ENCODE results near the gene TMEM179B.
"Not testable (repeated sequence)": the region's sequence is repeated elsewhere in the genome, so short reads cannot be mapped to it uniquely, and the experiment has no call there.

TMEM179B gene

DNA sequence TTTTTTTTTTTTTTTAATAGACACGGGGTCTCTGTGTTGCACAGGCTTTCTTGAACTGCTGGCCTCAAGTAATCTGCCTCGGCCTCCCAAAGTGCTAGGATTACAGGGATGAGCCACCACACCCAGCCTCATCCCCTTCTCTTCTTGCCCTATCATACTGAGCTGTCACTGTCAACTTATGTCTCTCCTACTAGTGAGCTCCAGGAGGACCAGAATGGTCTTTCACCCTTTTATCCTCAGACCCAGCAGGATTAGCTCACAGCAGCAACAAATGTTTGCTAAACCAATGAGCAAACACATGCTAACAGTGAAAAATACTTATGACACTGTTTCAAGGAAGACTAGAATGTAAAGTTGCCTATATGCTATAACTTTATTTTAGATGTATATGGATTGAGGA lies 24.5 kb downstream of the TMEM179B start (continued):
- no peak for TF ChIP-seq TCF4 (CRISPR knock-in tag; IDR thresholded peaks at IDR 0.05; ENCODE audit: borderline replicate concordance)
- no peak for TF ChIP-seq CSDC2 (CRISPR knock-in tag; IDR thresholded peaks at IDR 0.05)

- TF ChIP-seq CSDC2 (CRISPR knock-in tag; IDR thresholded peaks at IDR 0.05) (no peak), ZNF565 (CRISPR knock-in tag; conservative IDR thresholded peaks at IDR 0.05; ENCODE audit: low read depth) (no peak), ISL1 (CRISPR knock-in tag; IDR thresholded peaks at IDR 0.05) (no peak), ESRRG (CRISPR knock-in tag; IDR thresholded peaks at IDR 0.05) (no peak), BACH2 (CRISPR knock-in tag; IDR thresholded peaks at IDR 0.05; ENCODE audit: borderline replicate concordance) (no peak), ZC3H10 (CRISPR knock-in tag; IDR thresholded peaks at IDR 0.05) (no peak)
- TF ChIP-seq, protein P1, sequence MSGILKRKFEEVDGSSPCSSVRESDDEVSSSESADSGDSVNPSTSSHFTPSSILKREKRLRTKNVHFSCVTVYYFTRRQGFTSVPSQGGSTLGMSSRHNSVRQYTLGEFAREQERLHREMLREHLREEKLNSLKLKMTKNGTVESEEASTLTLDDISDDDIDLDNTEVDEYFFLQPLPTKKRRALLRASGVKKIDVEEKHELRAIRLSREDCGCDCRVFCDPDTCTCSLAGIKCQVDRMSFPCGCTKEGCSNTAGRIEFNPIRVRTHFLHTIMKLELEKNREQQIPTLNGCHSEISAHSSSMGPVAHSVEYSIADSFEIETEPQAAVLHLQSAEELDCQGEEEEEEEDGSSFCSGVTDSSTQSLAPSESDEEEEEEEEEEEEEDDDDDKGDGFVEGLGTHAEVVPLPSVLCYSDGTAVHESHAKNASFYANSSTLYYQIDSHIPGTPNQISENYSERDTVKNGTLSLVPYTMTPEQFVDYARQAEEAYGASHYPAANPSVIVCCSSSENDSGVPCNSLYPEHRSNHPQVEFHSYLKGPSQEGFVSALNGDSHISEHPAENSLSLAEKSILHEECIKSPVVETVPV (CRISPR knock-in tag; IDR thresholded peaks at IDR 0.05): no peak
- ATAC-seq: no peak
Observed at GRCh38 chr11:62816557-62816956, 29.4 kb downstream of the TMEM179B start.

DNA sequence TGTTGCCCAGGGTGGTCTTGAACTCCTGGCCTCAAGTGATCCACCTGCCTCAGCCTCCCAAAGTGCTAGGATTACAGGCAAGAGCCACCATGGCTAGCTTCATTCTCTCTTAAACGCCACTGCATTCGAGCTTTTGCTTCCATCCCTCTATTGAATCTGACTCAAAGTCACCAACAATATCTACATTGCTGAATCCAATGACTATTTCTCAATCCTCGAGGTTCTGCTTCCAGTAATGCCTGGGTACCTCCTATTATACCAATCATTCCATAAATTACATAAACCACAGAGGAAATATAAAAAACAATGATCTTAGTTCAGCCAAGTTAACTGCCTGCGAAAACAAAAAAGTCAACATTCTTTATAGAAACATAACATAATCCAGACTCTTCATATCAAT lies 29.9 kb downstream of the TMEM179B start:
- TF ChIP-seq OSR1 (CRISPR knock-in tag; IDR thresholded peaks at IDR 0.05) (no peak), SNAI2 (CRISPR knock-in tag; IDR thresholded peaks at IDR 0.05) (no peak), ZNF565 (CRISPR knock-in tag; conservative IDR thresholded peaks at IDR 0.05; ENCODE audit: low read depth) (no peak), ZC3H10 (CRISPR knock-in tag; IDR thresholded peaks at IDR 0.05) (no peak), GLIS3 (CRISPR knock-in tag; IDR thresholded peaks at IDR 0.05) (no peak)
- TF ChIP-seq, protein P1 (CRISPR knock-in tag; IDR thresholded peaks at IDR 0.05): no peak
- ATAC-seq: no peak

- TF ChIP-seq POU6F1 (CRISPR knock-in tag; IDR thresholded peaks at IDR 0.05; ENCODE audit: borderline replicate concordance, low read depth): no peak
- TF ChIP-seq CSDC2 (CRISPR knock-in tag; IDR thresholded peaks at IDR 0.05): no peak
- TF ChIP-seq, protein P2, sequence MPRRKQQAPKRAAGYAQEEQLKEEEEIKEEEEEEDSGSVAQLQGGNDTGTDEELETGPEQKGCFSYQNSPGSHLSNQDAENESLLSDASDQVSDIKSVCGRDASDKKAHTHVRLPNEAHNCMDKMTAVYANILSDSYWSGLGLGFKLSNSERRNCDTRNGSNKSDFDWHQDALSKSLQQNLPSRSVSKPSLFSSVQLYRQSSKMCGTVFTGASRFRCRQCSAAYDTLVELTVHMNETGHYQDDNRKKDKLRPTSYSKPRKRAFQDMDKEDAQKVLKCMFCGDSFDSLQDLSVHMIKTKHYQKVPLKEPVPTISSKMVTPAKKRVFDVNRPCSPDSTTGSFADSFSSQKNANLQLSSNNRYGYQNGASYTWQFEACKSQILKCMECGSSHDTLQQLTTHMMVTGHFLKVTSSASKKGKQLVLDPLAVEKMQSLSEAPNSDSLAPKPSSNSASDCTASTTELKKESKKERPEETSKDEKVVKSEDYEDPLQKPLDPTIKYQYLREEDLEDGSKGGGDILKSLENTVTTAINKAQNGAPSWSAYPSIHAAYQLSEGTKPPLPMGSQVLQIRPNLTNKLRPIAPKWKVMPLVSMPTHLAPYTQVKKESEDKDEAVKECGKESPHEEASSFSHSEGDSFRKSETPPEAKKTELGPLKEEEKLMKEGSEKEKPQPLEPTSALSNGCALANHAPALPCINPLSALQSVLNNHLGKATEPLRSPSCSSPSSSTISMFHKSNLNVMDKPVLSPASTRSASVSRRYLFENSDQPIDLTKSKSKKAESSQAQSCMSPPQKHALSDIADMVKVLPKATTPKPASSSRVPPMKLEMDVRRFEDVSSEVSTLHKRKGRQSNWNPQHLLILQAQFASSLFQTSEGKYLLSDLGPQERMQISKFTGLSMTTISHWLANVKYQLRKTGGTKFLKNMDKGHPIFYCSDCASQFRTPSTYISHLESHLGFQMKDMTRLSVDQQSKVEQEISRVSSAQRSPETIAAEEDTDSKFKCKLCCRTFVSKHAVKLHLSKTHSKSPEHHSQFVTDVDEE (CRISPR knock-in tag; IDR thresholded peaks at IDR 0.05): no peak
- TF ChIP-seq OSR1 (CRISPR knock-in tag; IDR thresholded peaks at IDR 0.05): no peak
- no peak for ATAC-seq
Observed at GRCh38 chr11:62823677-62824076, 36.5 kb downstream of the TMEM179B start.

GRCh38 chr11:62828130-62828529 lies 40.9 kb downstream of the TMEM179B start:
- not testable (repeated sequence) for ATAC-seq

GRCh38 chr11:62830904-62831519 lies 43.8 kb downstream of the TMEM179B start:
- ATAC-seq: peak; percentile 19; the same call in 2 of the 3 replicates
- no peak for TF ChIP-seq CSDC2 (CRISPR knock-in tag; IDR thresholded peaks at IDR 0.05)
- peak; percentile 26; the same call in 1 of the 2 replicates for TF ChIP-seq POU6F1 (CRISPR knock-in tag; IDR thresholded peaks at IDR 0.05; ENCODE audit: borderline replicate concordance, low read depth)

Measured in SK-N-SH treated with all-trans-retinoic acid at 6 μM for 48 hours (cell line).